ENCODE measurements around the gene OR2L13. TPM values are rescaled to one million over a fixed set of nuclear protein-coding genes. Genes with fewer than 3 reads are reported as not detected.
"Not testable (repeated sequence)": the region's sequence is repeated elsewhere in the genome, so short reads cannot be mapped to it uniquely, and the experiment has no call there.

OR2L13 gene
- total RNA-seq, 4 donors from 2014 or later: not detected

DNA sequence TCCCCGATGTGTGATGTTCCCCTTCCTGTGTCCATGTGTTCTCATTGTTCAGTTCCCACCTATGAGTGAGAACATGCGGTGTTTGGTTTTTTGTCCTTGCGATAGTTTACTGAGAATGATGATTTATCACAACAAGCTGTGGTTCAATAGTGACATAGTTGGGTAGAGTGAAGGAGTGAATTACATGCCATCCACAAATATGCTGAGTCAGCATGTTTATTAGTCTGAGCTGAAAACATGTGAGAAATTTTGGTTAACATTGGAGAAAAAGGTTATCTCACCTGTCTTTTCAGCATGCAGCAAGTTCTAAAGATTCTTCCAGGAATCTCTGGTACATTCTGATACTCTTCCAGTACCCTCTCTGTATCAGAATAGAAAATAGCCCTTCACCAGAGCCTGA is 29.4 kb upstream of the OR2L13 start:
- TF ChIP-seq CTCF (IDR thresholded peaks at IDR 0.05): no peak
- ATAC-seq (ENCODE audit: low FRiP score) (no peak), DNase-seq (ENCODE audit: low spot score) (no peak)

GRCh38 chr1:248083864-248084263 is 11.1 kb upstream of the OR2L13 start:
- ATAC-seq (ENCODE audit: low FRiP score); DNase-seq (ENCODE audit: low spot score): not testable (repeated sequence)

GRCh38 chr1:248098529-248098928 is 3.5 kb downstream of the OR2L13 start:
- ATAC-seq (ENCODE audit: low FRiP score) (no peak), DNase-seq (ENCODE audit: low spot score) (no peak)
- TF ChIP-seq CTCF (IDR thresholded peaks at IDR 0.05): no peak

- no peak for TF ChIP-seq CTCF (IDR thresholded peaks at IDR 0.05)
- ATAC-seq (ENCODE audit: low FRiP score) (no peak), DNase-seq (ENCODE audit: low spot score) (no peak)
Observed at GRCh38 chr1:248102847-248103246, 7.9 kb downstream of the OR2L13 start.

DNA sequence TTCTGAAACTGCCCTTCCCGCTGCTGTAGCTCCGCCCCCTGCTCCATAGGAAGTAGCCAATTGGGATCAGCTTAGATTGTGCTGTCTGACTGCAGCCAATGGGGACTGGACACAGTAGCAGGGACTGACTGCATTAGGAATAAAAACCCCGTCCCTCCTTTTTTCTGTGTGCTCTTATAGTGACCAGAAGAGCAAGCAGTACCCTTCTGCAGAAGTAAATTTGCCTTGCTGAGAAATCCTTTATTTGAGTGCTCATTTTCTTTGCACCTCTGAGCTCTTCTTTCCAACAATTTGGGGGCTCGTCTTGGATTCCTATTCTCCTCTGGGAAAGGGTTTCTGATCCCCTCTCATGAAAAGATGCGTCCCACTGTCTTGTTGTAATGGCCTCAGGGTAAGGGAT is 16.2 kb downstream of the OR2L13 start:
- DNase-seq (ENCODE audit: low spot score): no peak
- ATAC-seq (ENCODE audit: low FRiP score): no peak
- no peak for TF ChIP-seq CTCF (IDR thresholded peaks at IDR 0.05)

GRCh38 chr1:248114890-248115289 is 19.9 kb downstream of the OR2L13 start:
- DNase-seq (ENCODE audit: low spot score) (no peak), ATAC-seq (ENCODE audit: low FRiP score) (no peak)
- no peak for TF ChIP-seq CTCF (IDR thresholded peaks at IDR 0.05)

- DNase-seq (ENCODE audit: low spot score): no peak
- no peak for ATAC-seq (ENCODE audit: low FRiP score)
Observed at GRCh38 chr1:248127653-248128052, 32.7 kb downstream of the OR2L13 start.

More at GRCh38 chr1:248127653-248128052, 32.7 kb downstream of the OR2L13 start:
- no peak for TF ChIP-seq CTCF (IDR thresholded peaks at IDR 0.05)

All from omental fat pad (tissue), 4 donors.